Activated B cell treated with CpG ODN at 0.5 μM for 24 hours (primary cell): ENCODE data around the gene ADIRF. TPM values are rescaled to one million over a fixed set of nuclear protein-coding genes. Genes with fewer than 3 reads are reported as not detected.
"Not testable (repeated sequence)": the region's sequence is repeated elsewhere in the genome, so short reads cannot be mapped to it uniquely, and the experiment has no call there.

Experiments used
- ATAC-seq: fragments of 200-7000 bp; cut with Tn5 transposase; one replicate; pipeline ENCODE4 v1.10.0; 2021; ENCODE audit warnings: low read depth, mild to moderate bottlenecking, moderate library complexity
- CTCF ChIA-PET: fragments of 350-600 bp; sonication (Branson Sonifier 250); formaldehyde crosslinking; loops from one replicate; lab custom pipeline; 2021; ENCODE audit warnings: antibody characterized with exemption; lab: Charles Lee
- POLR2A ChIA-PET: fragments of 350-600 bp; sonication (Branson Sonifier 250); formaldehyde crosslinking; loops from one replicate; lab custom pipeline; 2021; ENCODE audit warnings: antibody characterized with exemption; lab: Charles Lee
- DNase-seq: peaks from one replicate; pipeline ENCODE4 v3.0.0; 2022
- H3K27ac Mint-ChIP-seq: one replicate; pipeline ENCODE4 v1.8.0; 2020; ENCODE audit warnings: mixed read lengths
- H3K27me3 Mint-ChIP-seq: one replicate; pipeline ENCODE4 v1.8.0; 2021; ENCODE audit warnings: mixed read lengths
- H3K36me3 Mint-ChIP-seq: one replicate; pipeline ENCODE4 v1.8.0; 2021; ENCODE audit warnings: low read depth, mixed read lengths
- H3K4me1 Mint-ChIP-seq: one replicate; pipeline ENCODE4 v1.8.0; 2021; ENCODE audit warnings: mixed read lengths
- H3K4me3 Mint-ChIP-seq: one replicate; pipeline ENCODE4 v1.8.0; 2020; ENCODE audit warnings: mild to moderate bottlenecking, mixed read lengths
- H3K9me3 Mint-ChIP-seq: one replicate; pipeline ENCODE4 v1.8.0; 2020; ENCODE audit warnings: mixed read lengths
- CTCF ChIP-seq: fragments of 200-600 bp; IDR thresholded peaks from one replicate; pipeline ENCODE4 v1.8.0; 2022; ENCODE audit warnings: antibody characterized with exemption, mild to moderate bottlenecking
- intact Hi-C: fragments of 100-400 bp; cut with micrococcal nuclease; formaldehyde crosslinking; loops from one replicate; pipeline ENCODE4 v1.15.1; 2024
- total RNA-seq: library from RNA; stranded (reverse); gene quantifications from 2 replicates; pipeline ENCODE4 v1.2.3, GENCODE V29; 2022

ADIRF gene
- total RNA-seq, 1 donor from 2014 or later: 7.9 TPM

GRCh38 chr10:86992456-86992855, 24.2 kb downstream of the ADIRF start:
- no peak for TF ChIP-seq CTCF
- Mint-ChIP-seq H3K4me3 (no peak overlapping the region), H3K27me3 (peaks cover 13% of the 10 kb centered on the region), H3K9me3 (no peaks in the 10 kb centered on the region), H3K36me3 (no peaks in the 10 kb centered on the region), H3K4me1 (no peaks in the 10 kb centered on the region), H3K27ac (no peak overlapping the region)
- intact Hi-C loops: no loop called here
- ATAC-seq (no peak), DNase-seq (no peak)
- POLR2A ChIA-PET: no interaction called here
- CTCF ChIA-PET: no interaction called here

GRCh38 chr10:86992929-86993328, 24.6 kb downstream of the ADIRF start:
- TF ChIP-seq CTCF: no peak
- intact Hi-C loops: no loop called here
- Mint-ChIP-seq H3K4me1 (no peaks in the 10 kb centered on the region), H3K27me3 (peaks cover 10% of the 10 kb centered on the region), H3K36me3 (no peaks in the 10 kb centered on the region), H3K4me3 (no peak overlapping the region), H3K27ac (no peak overlapping the region), H3K9me3 (no peaks in the 10 kb centered on the region)
- CTCF ChIA-PET: no interaction called here
- POLR2A ChIA-PET: no interaction called here
- ATAC-seq (no peak), DNase-seq (no peak)

DNA sequence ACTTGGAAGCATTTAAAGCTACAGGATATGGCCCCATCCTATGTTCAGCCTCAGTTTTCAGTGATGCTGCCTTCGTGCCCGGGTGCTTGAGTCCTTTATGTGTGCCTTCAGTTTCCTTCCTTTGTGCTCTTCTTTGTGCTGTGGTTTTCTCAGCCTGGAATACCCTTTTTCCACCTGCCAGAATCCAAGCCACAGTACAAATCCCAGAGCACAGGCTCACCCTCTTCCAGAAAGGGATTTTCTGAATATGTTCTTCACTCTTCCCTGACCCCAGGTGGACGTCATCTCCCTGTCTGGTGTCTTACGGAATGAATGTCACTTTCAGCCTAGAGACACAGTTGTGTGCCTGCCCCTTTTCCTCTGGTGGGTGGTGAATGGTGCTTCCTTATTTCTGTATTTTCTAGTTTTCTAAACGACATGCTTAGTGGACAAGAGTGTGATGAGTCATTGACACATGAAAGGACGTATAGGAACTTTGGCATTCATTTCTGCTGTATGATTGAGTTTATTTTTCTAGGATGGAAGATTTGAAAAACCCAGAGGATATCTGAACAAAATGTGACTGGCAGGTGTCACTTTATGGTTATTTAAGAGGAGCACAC, 31.6 kb downstream of the ADIRF start:
- CTCF ChIA-PET, H3K36me3 Mint-ChIP-seq, ATAC-seq, H3K4me1 Mint-ChIP-seq, H3K4me3 Mint-ChIP-seq, POLR2A ChIA-PET, H3K27me3 Mint-ChIP-seq, intact Hi-C loops, H3K9me3 Mint-ChIP-seq, DNase-seq, H3K27ac Mint-ChIP-seq: not testable (repeated sequence)

- H3K4me3 Mint-ChIP-seq: no peak overlapping the region
- no peak for ATAC-seq
- ChIA-PET POLR2A (no interaction called here), CTCF (no interaction called here)
- no peak for TF ChIP-seq CTCF
- H3K36me3 Mint-ChIP-seq: no peaks in the 10 kb centered on the region
- H3K27me3 Mint-ChIP-seq: no peaks in the 10 kb centered on the region
- no peak overlapping the region for H3K27ac Mint-ChIP-seq
- H3K4me1 Mint-ChIP-seq: no peaks in the 10 kb centered on the region
- H3K9me3 Mint-ChIP-seq: no peaks in the 10 kb centered on the region
- intact Hi-C loops: no loop called here
- DNase-seq: no peak
Observed at GRCh38 chr10:87000491-87000890, 32.2 kb downstream of the ADIRF start.

DNA sequence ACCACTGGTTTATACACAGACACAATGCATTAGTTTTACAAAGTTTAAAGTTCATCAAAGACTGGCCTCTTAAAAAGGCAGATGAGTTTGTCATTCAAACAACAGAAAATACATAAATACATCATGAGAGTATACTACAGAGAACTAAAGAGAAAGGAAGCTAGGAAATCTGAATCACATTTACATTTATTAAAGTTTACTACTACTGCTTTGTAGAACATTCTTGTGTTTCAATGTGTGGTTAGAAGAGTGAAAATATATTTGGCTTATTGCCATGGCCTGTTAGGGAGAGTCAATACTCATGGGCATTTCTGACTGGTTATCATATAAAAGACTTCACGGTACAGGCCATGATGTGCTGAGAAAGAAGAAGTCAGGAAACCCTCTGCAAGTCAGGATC, 38.8 kb downstream of the ADIRF start:
- H3K36me3 Mint-ChIP-seq, H3K4me3 Mint-ChIP-seq, H3K9me3 Mint-ChIP-seq, CTCF ChIA-PET, H3K27ac Mint-ChIP-seq, POLR2A ChIA-PET, H3K27me3 Mint-ChIP-seq, DNase-seq, ATAC-seq, H3K4me1 Mint-ChIP-seq, intact Hi-C loops: not testable (repeated sequence)

GRCh38 chr10:87007674-87008073, 39.4 kb downstream of the ADIRF start:
- H3K4me1 Mint-ChIP-seq, intact Hi-C loops, H3K27ac Mint-ChIP-seq, CTCF ChIA-PET, POLR2A ChIA-PET, ATAC-seq, H3K4me3 Mint-ChIP-seq, DNase-seq, H3K27me3 Mint-ChIP-seq, H3K9me3 Mint-ChIP-seq, H3K36me3 Mint-ChIP-seq: not testable (repeated sequence)

GRCh38 chr10:87008303-87008702, 40.0 kb downstream of the ADIRF start:
- H3K9me3 Mint-ChIP-seq, H3K36me3 Mint-ChIP-seq, H3K4me3 Mint-ChIP-seq, H3K27me3 Mint-ChIP-seq, intact Hi-C loops, H3K4me1 Mint-ChIP-seq, DNase-seq, ATAC-seq, H3K27ac Mint-ChIP-seq, POLR2A ChIA-PET: not testable (repeated sequence)
- CTCF ChIA-PET: interaction anchor here (0.6 kb wide), 1 partner anchor 1065 kb away, joined by 3 read pairs; no protein-coding TSS in a partner anchor

- H3K4me1 Mint-ChIP-seq, H3K9me3 Mint-ChIP-seq, DNase-seq, CTCF ChIA-PET, H3K4me3 Mint-ChIP-seq, H3K36me3 Mint-ChIP-seq, POLR2A ChIA-PET, intact Hi-C loops, H3K27me3 Mint-ChIP-seq, ATAC-seq, H3K27ac Mint-ChIP-seq: not testable (repeated sequence)
Observed at GRCh38 chr10:87009134-87009696, 40.9 kb downstream of the ADIRF start.

DNA sequence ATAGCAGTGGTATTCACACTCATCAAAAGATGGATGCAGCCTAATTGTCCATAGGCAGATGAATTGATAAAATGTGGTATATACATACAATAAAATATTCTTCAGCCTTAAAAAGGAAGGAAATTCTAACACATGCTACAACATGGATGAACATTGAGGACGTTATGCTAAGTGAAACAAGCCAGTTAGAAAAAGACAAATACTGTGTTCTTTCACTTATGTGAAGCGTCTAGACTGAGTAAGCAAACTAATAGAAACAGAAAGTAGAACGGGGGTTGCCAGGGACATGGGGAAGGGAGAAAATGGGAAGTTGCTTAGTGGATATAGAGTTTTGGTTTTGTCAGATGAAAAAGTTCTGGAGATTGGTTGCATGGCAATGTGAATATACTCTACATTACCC, 45.2 kb downstream of the ADIRF start:
- not testable (repeated sequence) for H3K4me3 Mint-ChIP-seq

More for the DNA sequence above, 45.2 kb downstream of the ADIRF start:
- POLR2A ChIA-PET, intact Hi-C loops, H3K9me3 Mint-ChIP-seq, DNase-seq, H3K4me1 Mint-ChIP-seq, H3K36me3 Mint-ChIP-seq, H3K27ac Mint-ChIP-seq, ATAC-seq, CTCF ChIA-PET, H3K27me3 Mint-ChIP-seq: not testable (repeated sequence)
